GM12892 (cell line): ENCODE measurements around the gene HOOK2.
"Not testable (repeated sequence)": the region's sequence is repeated elsewhere in the genome, so short reads cannot be mapped to it uniquely, and the experiment has no call there.

Source experiments
- POLR2A ChIP-seq: IDR thresholded peaks from 2 replicates; pipeline ENCODE4 v1.6.1; 2011; ENCODE audit warnings: low read depth, low read length, control low read depth
- POLR2AphosphoS5 ChIP-seq: IDR thresholded peaks from 2 replicates; pipeline ENCODE4 v1.6.1; 2011; ENCODE audit warnings: low read depth, low read length, control low read depth
- TAF1 ChIP-seq: IDR thresholded peaks from 2 replicates; pipeline ENCODE4 v1.6.1; 2011; ENCODE audit warnings: low read depth, mild to moderate bottlenecking, control low read depth, low read length, borderline replicate concordance

- not testable (repeated sequence) for TF ChIP-seq POLR2A, POLR2AphosphoS5, TAF1
Observed at GRCh38 chr19:12817188-12817587, 41.8 kb upstream of the HOOK2 start.
